DND-41 (cell line): ENCODE data around the gene SIPA1.

Experiments
- ATAC-seq: fragments of 200-7000 bp; cut with Tn5 transposase; 3 replicates; pipeline ENCODE4 v1.9.1; 2021; ENCODE audit warnings: low read depth; ENCODE audit not compliant: insufficient read depth
- DNase-seq: peaks from one replicate; pipeline ENCODE4 v3.0.0-alpha.2; 2020
- H2AFZ ChIP-seq: 2 replicates; pipeline ENCODE4 v1.6.0; 2012; ENCODE audit warnings: low read depth, low read length
- H3K27ac ChIP-seq: 2 replicates; pipeline ENCODE4 v1.5.1; 2012; ENCODE audit warnings: low read length, inconsistent platforms
- H3K27me3 ChIP-seq: fragments of 200-600 bp; sonication (generic); 2 replicates; pipeline ENCODE4 v1.6.0; 2012; ENCODE audit warnings: low read length, mild to moderate bottlenecking, inconsistent platforms; ENCODE audit not compliant: insufficient read depth, poor library complexity
- H3K36me3 ChIP-seq: 2 replicates; pipeline ENCODE4 v1.5.1; 2012; ENCODE audit warnings: low read length, inconsistent platforms; ENCODE audit not compliant: insufficient read depth
- H3K4me1 ChIP-seq: 2 replicates; pipeline ENCODE4 v1.5.1; 2012; ENCODE audit warnings: mild to moderate bottlenecking, low read length; ENCODE audit not compliant: insufficient read depth
- H3K4me2 ChIP-seq: 2 replicates; pipeline ENCODE4 v1.6.0; 2012; ENCODE audit warnings: mild to moderate bottlenecking, moderate library complexity, low read length, inconsistent platforms; ENCODE audit not compliant: insufficient read depth
- H3K4me3 ChIP-seq, 2 experiments: fragments of 200-600 bp in 1 of 2; shearing (Covaris generic) in 1 of 2; 2 replicates each; pipeline ENCODE4 v1.5.1; 2012 to 2016; ENCODE audit warnings: inconsistent platforms in 2 of 2, low read length in 2 of 2, mild to moderate bottlenecking in 2 of 2, low read depth in 1 of 2, moderate library complexity in 1 of 2
- H3K79me2 ChIP-seq: 2 replicates; pipeline ENCODE4 v1.6.0; 2012; ENCODE audit warnings: low read length, inconsistent platforms; ENCODE audit not compliant: insufficient read depth
- H3K9ac ChIP-seq: 2 replicates; pipeline ENCODE4 v1.6.0; 2012; ENCODE audit warnings: low read depth, mild to moderate bottlenecking, inconsistent platforms, low read length, moderate library complexity
- H3K9me3 ChIP-seq: 2 replicates; pipeline ENCODE4 v1.5.1; 2012; ENCODE audit warnings: low read length, moderate library complexity, mild to moderate bottlenecking, inconsistent platforms; ENCODE audit not compliant: insufficient read depth, severe bottlenecking
- H4K20me1 ChIP-seq: 2 replicates; pipeline ENCODE4 v1.6.0; 2012; ENCODE audit warnings: low read length; ENCODE audit not compliant: insufficient read depth
- EZH2 ChIP-seq: IDR thresholded peaks from 3 replicates; pipeline ENCODE4 v1.6.1; 2012; ENCODE audit warnings: borderline replicate concordance, low read depth, mild to moderate bottlenecking, moderate library complexity, low read length, inconsistent platforms; ENCODE audit not compliant: severe bottlenecking
- TF ChIP-seq, protein P1 (sequence below): IDR thresholded peaks from 2 replicates; pipeline ENCODE4 v1.5.1; 2012; ENCODE audit warnings: borderline replicate concordance, low read length, moderate library complexity, mild to moderate bottlenecking; ENCODE audit not compliant: poor library complexity, severe bottlenecking; ENCODE audit errors: extremely low read depth

SIPA1 gene

DNA sequence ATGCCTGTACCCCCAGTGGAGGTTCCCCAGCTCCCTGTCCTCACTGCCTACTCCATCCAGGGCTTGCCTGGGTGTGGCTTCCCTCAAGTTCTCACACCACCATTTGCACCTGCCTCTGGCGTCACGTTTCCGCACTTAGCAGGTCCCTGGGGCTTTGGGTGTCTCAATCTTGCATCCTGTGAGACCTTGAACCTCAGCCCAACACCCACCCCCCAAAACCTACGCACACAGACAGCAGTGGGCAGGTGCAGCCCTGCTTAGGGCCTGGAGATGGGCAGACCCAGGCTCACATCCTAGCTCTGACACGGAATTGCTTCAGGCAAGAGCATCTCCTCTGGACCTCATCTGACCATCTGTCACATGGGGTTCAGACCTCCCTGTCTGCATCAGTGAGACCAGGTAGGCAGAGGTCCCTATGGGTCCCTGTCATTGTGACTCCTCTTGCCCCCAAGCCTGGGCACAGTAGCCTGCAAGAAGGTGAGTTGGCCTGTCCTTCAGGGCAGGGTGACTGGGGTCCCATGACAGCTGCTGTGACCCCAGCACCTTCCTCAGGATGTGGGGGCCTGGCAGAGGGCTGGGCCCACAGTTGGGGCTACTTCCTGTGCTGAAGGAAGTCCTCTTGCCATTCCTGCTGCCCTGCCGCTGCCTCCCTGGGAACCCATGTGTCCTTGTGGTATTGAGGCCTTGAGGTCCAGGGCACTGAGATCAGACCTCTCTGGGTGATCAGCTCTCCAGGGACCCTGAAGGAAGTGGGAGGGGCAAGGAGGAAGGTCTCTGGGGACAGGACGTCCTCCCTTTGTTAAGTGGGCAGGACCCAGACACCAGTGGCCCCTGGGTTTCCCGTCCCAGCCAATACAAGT, 2.0 kb downstream of the SIPA1 start:
- Histone ChIP-seq H4K20me1 (0 out of 2 replicates have a peak, but pooled peaks cover 3% of the 10 kb centered on the region), H3K4me1 (peaks cover 43% of the 10 kb centered on the region), H3K9me3 (no peaks in the 10 kb centered on the region), H3K36me3 (peaks cover 41% of the 10 kb centered on the region), H3K27ac (peak overlapping the region; percentile 48), H3K4me3 (0 out of 4 replicates have a peak overlapping the region, but pooled peaks of 1 of the 2 experiments have one; percentile 4), H3K79me2 (peaks cover 8% of the 10 kb centered on the region), H3K9ac (peak overlapping the region; percentile 80; the same call in 1 of the 2 replicates), H2AFZ (no peak overlapping the region), H3K27me3 (no peaks in the 10 kb centered on the region), H3K4me2 (peak overlapping the region; percentile 19; the same call in 1 of the 2 replicates)
- ATAC-seq: no peak
- no peak for TF ChIP-seq EZH2
- TF ChIP-seq, protein P1, sequence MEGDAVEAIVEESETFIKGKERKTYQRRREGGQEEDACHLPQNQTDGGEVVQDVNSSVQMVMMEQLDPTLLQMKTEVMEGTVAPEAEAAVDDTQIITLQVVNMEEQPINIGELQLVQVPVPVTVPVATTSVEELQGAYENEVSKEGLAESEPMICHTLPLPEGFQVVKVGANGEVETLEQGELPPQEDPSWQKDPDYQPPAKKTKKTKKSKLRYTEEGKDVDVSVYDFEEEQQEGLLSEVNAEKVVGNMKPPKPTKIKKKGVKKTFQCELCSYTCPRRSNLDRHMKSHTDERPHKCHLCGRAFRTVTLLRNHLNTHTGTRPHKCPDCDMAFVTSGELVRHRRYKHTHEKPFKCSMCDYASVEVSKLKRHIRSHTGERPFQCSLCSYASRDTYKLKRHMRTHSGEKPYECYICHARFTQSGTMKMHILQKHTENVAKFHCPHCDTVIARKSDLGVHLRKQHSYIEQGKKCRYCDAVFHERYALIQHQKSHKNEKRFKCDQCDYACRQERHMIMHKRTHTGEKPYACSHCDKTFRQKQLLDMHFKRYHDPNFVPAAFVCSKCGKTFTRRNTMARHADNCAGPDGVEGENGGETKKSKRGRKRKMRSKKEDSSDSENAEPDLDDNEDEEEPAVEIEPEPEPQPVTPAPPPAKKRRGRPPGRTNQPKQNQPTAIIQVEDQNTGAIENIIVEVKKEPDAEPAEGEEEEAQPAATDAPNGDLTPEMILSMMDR: no peak
- DNase-seq: peak; percentile 36

DNA sequence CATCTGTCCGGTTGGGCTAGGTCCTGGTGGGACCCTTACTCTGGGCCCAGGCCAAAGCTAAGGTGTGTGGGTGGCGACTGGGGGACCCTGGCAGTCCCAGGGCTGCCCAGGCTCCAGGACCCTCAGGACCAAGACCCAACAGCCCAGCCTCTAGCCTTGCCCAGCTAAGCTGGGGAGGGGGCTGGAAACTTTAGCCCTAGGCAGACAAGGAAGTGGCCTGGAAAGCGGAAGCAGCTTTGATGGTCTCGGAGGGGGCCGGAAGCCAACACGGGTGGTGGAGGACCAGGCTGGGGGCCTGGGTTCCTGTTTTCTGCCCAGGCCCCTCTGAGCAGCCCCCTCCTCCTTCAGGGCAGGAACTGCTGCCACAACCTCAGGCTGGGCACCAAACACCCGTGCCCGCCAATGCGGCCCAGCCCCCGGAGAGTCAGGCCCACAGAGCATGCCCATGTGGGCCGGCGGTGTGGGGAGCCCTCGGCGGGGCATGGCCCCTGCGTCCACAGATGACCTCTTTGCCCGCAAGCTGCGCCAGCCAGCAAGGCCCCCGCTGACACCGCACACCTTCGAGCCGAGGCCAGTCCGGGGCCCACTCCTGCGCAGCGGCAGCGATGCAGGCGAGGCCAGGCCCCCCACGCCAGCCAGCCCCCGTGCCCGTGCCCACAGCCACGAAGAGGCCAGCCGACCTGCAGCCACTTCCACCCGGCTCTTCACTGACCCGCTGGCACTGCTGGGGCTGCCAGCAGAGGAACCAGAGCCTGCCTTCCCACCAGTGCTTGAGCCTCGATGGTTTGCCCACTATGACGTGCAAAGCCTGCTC, 2.8 kb downstream of the SIPA1 start:
- TF ChIP-seq, protein P1: no peak
- no peak for TF ChIP-seq EZH2
- H3K27ac ChIP-seq: peak overlapping the region; percentile 48
- no peaks in the 10 kb centered on the region for H3K9me3 ChIP-seq
- H3K36me3 ChIP-seq: peaks cover 36% of the 10 kb centered on the region
- peaks cover 43% of the 10 kb centered on the region for H3K4me1 ChIP-seq
- no peak overlapping the region for H3K4me3 ChIP-seq
- no peak overlapping the region for H3K9ac ChIP-seq
- ATAC-seq (no peak), DNase-seq (no peak)
- H3K27me3 ChIP-seq: no peaks in the 10 kb centered on the region
- H3K4me2 ChIP-seq: no peak overlapping the region
- peaks cover 8% of the 10 kb centered on the region for H3K79me2 ChIP-seq
- 0 out of 2 replicates have a peak, but pooled peaks cover 3% of the 10 kb centered on the region for H4K20me1 ChIP-seq
- H2AFZ ChIP-seq: no peak overlapping the region

DNA sequence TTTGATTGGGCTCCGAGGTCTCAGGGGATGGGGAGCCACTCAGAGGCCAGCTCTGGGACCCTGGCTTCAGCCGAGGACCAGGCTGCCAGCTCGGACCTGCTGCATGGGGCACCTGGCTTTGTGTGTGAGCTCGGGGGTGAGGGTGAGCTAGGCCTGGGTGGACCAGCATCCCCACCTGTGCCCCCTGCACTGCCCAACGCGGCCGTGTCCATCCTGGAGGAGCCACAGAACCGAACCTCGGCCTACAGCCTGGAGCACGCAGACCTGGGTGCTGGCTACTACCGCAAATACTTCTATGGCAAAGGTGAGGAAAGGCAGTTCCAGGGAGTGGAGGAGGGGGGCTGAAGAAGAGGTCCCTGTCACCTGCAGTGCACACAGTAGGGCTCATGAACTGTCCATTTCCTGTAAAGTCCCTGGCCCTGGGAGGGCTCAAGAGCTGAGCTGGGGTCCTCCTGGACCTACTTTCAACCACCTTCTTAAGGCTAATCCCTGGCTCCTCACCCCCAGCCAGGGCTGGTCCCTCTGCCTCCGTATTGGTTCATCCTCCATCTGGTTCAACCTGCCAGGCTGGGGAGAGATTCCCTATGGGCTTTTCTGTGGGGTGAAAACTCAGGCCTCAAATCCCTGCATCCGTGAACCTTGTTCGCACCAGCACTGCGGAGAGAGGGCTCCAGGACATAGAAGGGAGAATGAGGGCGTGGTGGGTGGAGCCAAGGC, 3.6 kb downstream of the SIPA1 start:
- Histone ChIP-seq H2AFZ (no peak overlapping the region), H3K36me3 (peaks cover 34% of the 10 kb centered on the region), H3K4me1 (peaks cover 38% of the 10 kb centered on the region), H4K20me1 (0 out of 2 replicates have a peak, but pooled peaks cover 3% of the 10 kb centered on the region), H3K4me2 (no peak overlapping the region), H3K9me3 (no peaks in the 10 kb centered on the region), H3K27me3 (no peaks in the 10 kb centered on the region), H3K27ac (no peak overlapping the region), H3K4me3 (no peak overlapping the region), H3K9ac (no peak overlapping the region), H3K79me2 (peaks cover 8% of the 10 kb centered on the region)
- ATAC-seq (no peak), DNase-seq (no peak)
- no peak for TF ChIP-seq EZH2
- TF ChIP-seq, protein P1: no peak
